GM12891 (cell line): ENCODE results near the gene CHID1.

Source experiments
- PAX5 ChIP-seq: IDR thresholded peaks from 2 replicates; pipeline ENCODE4 v1.6.1; 2011; ENCODE audit warnings: low read length, moderate library complexity, mild to moderate bottlenecking; ENCODE audit not compliant: insufficient read depth, severe bottlenecking
- POLR2A ChIP-seq: IDR thresholded peaks from 2 replicates; pipeline ENCODE4 v1.6.1; 2011; ENCODE audit warnings: low read depth, low read length, control low read depth
- POLR2AphosphoS5 ChIP-seq: IDR thresholded peaks from 2 replicates; pipeline ENCODE4 v1.6.1; 2011; ENCODE audit warnings: low read depth, low read length, control low read depth
- SPI1 ChIP-seq: IDR thresholded peaks from 2 replicates; pipeline ENCODE4 v1.6.1; 2011; ENCODE audit warnings: low read depth, low read length, control low read depth
- TAF1 ChIP-seq: IDR thresholded peaks from 2 replicates; pipeline ENCODE4 v1.6.1; 2011; ENCODE audit warnings: low read depth, low read length, control low read depth

DNA sequence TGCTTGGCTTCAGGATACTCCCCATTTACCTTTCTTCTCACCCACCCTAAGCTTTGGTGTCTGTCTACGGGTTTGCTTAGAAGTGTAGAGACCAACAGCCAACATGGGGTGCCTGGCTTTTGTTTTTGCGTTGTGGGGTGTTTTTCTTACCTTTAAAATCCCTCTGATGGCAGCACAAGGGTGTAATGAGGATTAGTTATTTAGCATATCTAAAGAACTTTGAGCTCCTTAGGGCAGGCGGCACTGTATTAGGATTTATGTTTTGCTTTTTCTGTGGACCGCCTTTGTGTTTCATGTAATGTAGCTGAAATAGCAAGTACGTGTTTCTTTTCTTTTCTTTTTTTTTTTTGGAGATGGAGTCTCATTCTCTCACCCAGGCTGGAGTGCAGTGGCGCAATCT, 23.9 kb upstream of the CHID1 start:
- TF ChIP-seq POLR2A (no peak), POLR2AphosphoS5 (no peak), SPI1 (no peak), TAF1 (no peak), PAX5 (no peak)
